NCI-H524 treated with DMSO at 0.1 percent for 48 hours (cell line): Measurements from ENCODE around the gene SETDB2.

Experiments used
- DNase-seq: peaks from one replicate; lab custom pipeline; 2025; lab: John Stamatoyannopoulos, UW

The SETDB2 gene, protein sequence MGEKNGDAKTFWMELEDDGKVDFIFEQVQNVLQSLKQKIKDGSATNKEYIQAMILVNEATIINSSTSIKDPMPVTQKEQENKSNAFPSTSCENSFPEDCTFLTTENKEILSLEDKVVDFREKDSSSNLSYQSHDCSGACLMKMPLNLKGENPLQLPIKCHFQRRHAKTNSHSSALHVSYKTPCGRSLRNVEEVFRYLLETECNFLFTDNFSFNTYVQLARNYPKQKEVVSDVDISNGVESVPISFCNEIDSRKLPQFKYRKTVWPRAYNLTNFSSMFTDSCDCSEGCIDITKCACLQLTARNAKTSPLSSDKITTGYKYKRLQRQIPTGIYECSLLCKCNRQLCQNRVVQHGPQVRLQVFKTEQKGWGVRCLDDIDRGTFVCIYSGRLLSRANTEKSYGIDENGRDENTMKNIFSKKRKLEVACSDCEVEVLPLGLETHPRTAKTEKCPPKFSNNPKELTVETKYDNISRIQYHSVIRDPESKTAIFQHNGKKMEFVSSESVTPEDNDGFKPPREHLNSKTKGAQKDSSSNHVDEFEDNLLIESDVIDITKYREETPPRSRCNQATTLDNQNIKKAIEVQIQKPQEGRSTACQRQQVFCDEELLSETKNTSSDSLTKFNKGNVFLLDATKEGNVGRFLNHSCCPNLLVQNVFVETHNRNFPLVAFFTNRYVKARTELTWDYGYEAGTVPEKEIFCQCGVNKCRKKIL

DNA sequence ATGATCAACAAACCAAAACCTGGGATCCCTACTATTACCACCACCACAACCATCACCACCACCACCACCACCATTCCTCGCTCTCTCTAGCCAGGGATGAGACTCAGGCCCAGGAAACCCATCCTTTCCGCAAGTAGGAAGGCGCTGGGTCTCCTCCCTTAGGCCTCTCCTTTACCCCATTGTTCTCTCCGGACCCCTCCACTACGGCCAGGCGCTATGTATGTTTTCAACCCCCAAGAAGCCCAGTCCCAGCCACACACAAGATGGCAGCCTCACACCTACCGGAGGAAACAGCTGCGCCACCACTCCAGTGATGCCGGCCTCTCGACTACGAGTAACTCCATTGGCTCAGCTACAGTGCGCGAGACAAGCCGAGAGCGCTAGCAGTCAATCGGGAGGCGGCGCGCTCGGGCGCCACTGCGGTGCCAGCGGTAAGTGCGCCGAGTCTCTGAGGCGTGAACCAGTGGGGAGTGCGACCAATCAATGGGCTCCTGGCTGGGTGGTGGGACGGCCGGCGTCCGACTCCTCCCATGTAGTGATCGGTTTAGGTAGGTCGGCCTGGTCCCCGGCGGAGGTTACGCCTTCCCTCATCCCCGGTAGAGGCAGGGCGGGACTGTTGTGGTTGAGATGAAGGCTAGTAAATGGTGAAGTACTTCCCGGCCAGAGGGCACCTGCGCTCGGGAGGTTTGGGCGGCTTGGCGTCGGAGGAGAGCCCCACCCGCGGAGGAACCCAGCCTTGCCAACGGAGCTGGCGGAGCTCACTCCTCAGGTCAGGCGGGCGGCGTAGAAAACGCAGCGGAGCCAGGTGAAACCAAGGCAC is at the start of gene SETDB2, which contains the start of gene CAB39L:
SETDB2 (plus strand) TSS at position 571 of the 820 bp plus-strand sequence. CDS start 7,620 bp downstream, outside the sequence.
CAB39L (minus strand) TSS at position 361 of the 820 bp plus-strand sequence. CDS start 61,154 bp downstream, outside the sequence.
- peak; percentile 91 for DNase-seq

DNA sequence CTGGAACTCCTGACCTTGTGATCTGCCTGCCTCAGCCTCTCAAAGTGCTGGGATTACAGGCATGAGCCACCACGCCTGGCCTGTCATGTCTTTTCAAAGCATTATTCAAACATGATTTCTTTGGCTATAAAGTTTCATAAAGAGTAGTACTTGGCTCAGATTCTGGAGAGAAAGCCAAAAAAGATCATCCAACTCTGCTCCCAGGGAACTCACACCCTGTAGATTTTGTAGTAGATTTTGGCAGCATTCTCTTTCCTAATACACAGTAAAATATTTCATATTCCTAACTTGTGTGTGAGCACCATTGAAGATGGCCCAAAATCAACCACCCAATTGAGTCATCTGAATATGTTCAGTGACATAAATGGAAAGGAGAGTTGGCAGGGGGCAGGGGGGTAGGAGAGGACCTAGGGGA is 48.6 kb upstream of the SETDB2 start:
- DNase-seq, result no peak

DNA sequence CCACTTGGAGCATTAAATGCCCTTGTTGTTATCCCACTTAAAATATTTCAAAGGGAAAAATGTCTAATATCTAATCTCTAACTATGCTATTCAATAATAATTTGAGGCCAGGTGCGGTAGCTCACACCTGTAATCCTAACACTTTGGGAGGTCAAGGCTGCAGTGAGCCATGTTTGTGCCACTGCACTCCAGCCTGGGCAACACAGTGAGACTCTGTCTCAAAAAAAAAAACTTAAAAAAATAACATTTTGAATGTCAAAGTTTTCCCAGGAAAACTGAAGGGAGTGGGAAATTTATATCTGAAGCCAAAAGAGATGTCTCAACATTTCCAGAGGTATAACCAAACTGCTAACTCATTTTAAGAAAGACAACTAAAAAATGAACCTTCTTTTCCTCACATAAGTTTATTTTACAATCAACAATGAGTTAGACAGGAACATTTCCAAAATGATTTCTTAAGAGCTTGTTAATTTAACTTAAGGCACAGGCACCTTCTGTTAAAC is 48.1 kb upstream of the SETDB2 start:
- DNase-seq, result no peak

DNA sequence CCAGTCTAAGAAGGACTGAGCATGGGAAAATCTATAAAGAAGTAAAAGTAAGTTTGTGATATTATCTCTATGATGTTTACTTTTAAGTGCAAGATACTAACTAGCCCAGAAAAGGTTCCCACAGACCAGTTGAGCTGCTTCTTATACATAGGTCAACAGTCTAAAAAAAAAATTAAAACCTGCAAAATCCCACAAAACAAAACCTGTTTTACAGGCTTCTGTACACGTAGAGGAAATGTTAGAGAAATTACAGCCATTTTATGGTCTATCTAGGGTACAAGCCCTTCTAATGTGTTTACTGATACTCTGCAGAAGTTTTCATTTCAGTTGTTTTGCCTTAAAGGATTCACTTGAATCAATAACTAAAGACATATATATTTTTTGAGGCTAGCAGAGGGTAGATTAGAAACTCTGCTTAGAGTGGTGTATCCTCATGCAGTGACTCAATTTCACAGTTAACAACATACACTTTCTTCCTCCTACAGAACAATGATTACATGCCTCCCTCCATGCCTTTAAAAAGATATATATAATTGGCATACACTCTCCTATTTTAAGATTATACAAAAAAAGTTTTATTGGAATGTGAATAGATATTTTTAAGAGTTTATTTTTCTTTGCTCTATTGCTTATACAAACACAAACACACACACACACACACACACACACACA is 44.1 kb upstream of the SETDB2 start:
- no peak for DNase-seq

DNA sequence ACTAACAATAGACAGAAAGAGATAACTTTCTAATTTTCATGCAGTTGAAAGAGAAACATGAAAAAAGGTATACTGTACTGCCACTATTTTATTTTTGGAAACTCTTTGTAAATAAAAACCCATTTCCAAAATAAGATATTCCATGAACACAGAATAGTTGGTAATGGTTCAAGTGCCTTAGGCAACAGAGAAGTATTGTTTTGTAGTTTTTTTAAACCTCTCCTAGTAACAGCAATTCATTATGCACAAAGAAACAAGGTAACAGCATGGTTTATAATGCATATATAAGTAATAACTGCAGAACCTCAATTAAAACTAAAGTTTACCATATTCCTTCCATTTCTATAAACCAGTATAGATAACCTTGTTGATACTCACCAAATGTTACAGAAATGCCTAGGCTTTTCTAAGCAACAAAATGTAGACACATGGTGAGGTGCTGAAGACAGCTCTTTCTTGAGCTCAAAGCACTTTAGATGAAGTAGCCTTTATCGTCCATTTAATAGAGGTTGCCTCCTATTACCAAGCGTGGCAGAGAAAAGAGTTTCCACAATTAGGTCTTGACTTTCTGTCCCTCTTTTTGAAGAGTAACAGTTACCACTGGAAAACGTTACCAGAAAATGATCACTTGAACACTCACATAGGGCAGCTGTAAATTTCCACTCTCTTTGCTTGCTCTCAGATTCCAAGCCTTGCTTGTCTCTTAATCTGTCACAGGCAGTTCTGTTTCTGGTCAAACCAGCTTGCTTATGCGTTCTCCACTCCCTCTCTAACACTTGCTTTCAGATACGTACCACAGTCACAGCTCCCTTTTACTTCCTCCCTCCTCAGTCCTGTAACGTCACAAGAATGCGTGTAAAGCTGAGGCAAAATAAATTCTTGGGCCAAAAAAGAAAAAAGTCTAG is 43.1 kb upstream of the SETDB2 start:
- DNase-seq, result no peak

DNA sequence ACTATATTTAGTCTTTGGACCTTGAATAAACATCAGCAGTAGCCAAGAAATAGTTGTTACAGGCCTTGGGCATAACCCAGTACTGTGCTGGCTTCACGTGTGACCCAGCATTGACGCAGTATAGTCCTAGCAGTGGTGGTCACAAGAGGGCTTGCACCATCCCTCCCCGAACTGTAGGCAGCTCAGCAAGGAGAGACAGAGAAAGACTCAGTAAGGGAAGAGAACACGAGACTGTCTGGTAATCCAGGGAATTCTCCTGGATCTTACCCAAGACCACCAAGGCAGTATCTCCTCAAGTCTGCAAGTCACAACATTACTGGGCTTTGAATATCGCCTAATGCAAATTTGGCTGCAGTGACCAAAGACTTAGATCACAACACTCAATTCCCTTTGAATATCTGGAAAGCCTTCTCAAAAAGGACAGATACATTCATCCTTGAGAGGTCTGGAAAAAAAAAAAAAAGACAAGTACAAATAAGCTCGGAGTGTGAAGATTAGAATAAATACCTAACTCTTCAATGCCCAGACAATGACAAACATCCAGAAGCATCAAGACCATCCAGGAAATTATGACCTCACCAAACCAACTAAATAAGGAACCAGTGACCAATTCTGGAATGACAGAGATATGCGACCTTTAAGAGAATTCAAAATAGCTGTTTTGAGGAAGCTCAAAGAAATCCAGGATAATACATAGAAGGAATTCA is 39.9 kb upstream of the SETDB2 start:
- no peak for DNase-seq

DNA sequence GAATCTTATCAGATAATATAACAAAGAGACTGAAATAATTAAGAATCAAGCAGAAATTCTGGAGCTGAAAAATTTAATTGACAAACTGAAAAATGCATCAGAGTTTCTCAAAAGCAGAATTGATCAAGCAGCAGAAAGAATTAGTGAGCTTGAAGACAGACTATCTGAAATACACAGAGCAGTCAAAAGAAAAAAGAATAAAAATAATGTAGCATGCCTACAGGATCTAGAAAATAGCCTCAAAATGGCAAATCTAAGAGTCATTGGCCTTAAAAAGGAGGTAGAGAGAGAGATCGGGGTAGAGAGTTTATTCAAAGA is 39.4 kb upstream of the SETDB2 start:
- no peak for DNase-seq

DNA sequence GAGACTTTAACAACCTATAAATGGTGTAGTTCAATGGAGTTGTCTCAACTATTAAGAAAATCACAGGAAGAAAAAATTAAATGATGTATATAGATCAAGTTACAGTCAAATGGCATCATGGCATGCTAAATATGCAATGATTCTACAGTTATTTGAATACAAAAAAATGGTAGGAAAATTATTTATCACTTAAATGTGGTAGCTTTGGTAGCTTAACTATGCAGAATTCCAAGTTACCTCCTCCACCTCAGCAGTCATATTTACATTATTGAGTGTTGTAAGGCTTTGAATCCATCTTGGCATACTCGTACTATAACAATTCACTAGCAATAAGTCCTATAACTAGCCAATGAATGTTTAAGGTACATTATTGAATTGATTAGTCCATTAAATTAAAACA is 37.0 kb upstream of the SETDB2 start:
- no peak for DNase-seq

DNA sequence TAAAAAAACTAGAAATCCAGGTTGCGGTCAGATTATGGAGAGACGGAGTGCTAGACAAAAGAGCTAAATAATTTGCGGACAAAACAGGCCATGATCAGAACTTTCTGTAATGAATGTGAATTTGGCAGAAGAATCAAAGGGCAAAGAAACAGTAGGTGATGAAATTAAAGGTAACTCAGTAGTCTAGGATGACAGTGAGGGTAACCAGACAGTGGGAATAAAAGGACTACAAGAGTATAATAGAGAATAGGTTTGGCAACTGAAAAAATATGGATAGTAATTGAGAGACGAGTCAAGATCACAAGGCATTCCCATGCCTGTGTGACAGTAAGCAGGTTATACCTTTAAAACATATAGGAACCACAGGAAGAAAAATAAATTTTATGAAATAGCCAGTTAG is 36.1 kb upstream of the SETDB2 start:
- no peak for DNase-seq

DNA sequence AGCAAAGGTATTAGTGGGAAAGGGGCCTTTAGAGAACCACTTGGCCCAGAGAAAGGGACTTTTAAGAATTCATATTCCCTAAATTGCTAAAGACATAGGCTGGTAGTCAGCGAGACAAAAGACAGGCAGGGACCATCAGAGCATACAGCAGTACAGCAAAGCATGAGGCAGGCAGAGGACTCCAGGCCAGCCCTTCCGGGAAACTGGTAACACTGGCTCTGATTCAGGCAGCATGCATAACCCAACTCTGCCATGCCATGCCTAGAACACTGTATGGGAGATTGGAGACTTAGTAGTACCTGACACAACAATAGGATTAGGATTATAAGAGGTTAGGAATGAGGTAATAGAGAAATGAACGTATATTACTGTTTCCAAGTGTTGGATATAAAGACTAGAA is 35.1 kb upstream of the SETDB2 start:
- no peak for DNase-seq

DNA sequence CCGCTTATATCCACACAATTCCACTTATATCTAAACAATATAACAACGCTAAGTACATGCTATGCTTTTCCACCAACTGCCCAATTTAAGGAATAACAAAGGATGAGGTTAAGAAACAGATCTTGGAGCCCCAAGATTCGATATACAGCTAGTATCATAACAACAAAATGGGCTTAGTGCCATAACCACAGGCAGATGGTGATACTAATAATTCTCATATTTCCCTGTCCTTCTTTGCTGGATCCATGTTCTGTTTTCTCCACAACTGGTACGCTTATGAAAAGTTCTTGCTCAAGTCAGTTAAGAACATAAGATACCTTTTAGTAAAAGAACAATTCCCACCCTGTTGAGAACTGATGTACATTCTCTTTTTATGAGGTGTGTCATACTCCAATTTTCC is 34.1 kb upstream of the SETDB2 start:
- no peak for DNase-seq

DNA sequence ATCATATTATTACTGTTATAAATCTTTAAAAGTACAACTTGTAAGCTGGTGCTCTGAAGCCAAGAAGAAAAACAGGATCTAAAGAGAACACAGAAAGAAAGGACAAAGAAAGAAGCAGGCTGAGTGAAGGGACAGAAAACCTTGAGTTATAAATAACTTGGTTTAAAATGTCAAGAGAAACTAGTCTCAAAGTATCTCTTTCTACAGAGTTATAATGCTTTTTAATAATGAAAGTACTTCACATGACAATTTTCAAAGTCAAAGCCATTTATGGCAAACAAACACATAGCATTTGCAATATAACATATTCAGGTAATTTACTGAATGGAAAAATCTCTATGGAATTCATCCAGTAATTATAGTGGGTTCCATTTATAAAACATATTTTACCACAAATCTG is 33.6 kb upstream of the SETDB2 start:
- DNase-seq, result no peak

DNA sequence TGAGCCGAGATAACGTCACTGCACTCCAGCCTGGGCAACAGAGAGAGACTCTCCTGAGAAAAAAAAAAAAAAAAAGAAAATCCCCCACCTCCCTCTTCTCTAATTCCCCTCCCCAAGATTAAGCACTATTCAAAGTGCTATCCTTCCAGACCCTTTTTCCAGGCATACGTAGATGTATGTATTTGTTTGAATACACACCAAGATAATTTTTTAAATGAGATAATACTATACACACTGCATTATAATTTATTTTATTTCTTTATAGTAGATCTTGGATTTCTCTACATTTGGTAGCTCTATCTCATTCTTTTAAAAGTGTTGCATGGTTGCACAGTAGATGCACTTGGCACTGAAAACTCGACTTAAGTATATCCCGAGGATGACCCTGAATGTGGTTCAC is 32.7 kb upstream of the SETDB2 start:
- no peak for DNase-seq

DNA sequence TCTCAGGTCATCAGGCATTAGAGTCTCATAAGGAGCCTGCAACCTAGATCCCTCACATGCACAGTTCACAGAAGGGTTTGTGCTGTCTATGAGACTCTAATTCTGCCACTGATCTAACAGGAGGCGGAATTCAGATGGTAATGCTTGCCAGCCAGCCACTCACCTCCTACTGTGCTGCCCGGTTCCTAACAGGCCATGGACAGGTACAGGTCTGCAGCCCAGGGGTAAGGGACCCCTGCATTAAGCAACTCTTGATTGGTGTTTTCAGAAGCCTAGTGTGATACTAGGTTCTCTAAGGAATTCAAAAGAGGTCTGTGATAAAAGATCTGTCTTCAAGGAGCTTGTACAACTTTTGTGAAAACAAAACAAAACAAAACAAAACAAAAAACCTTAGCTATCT is 31.3 kb upstream of the SETDB2 start:
- no peak for DNase-seq

DNA sequence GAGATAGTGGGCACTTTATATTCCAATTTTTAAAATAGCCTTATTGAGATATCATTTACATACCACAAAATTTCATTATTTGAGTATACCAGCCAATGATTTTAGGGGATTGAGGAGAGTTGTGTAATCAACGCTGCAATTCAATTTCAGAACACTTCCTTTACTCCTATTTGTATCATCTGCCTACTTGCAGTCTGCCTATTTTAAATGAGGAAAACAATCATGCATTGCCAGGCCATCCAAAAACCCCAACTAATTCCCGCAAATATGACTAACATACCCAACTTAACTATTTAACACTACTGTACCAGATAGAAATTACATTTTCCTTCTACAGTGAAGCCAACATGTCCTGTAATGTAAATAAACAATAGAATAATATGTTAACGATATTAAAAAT is 26.9 kb upstream of the SETDB2 start:
- no peak for DNase-seq

DNA sequence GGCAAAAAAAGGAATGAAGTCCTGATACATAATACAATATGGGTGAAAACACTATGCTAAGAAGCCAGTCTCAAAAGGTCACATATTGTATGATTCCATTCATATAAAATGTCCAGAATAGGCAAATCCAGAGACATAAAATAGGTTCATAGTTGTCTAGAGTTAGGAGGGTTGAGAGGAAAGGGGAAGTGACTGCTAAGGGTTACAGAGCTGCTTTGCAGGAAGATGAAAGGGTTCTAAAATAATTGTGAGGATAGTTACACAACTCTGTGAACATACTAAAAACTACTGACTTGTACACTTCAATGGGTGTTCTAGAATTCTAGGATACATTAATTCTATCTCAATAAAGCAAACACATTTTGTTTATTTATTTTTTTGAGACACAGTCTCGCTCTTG is 25.9 kb upstream of the SETDB2 start:
- no peak for DNase-seq

DNA sequence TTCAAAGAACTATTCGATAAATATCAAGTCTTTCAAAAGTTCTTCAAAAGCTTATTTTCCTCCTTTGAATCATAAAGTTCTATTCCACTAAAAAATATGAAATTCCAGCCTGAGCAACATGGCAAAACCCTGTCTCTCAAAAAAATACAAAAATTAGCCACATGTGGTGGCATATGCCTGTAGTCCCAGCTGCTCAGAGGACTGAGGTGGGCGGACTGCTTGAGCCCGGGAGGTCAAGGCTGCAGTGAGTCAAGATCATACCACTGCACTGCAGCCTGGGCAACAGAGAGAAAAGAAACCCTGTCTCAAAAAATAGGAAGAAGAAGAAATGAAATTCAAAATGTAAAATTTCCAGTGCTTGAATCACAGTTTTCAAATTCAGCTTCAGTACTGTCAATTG is 24.8 kb upstream of the SETDB2 start:
- DNase-seq, result no peak

DNA sequence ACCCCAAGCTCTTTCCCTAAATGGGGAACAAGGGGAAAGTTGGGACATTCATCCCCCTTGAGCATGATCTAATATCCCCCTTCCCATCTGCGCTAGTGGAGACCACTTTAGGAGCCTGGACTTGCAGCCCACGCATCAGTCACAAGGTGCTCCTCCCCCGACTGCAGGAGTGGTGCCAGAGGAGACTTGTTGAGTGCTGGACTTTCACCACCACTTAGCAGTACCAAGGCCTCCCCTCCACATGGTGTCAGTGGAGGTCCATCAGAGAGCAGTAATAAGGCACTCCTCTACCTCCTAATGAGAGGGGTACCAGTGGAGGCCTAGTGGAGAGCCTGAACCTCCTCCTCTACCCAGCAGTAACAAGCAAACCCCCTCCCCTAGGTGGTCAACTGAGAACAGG is 22.7 kb upstream of the SETDB2 start:
- DNase-seq, result no peak

DNA sequence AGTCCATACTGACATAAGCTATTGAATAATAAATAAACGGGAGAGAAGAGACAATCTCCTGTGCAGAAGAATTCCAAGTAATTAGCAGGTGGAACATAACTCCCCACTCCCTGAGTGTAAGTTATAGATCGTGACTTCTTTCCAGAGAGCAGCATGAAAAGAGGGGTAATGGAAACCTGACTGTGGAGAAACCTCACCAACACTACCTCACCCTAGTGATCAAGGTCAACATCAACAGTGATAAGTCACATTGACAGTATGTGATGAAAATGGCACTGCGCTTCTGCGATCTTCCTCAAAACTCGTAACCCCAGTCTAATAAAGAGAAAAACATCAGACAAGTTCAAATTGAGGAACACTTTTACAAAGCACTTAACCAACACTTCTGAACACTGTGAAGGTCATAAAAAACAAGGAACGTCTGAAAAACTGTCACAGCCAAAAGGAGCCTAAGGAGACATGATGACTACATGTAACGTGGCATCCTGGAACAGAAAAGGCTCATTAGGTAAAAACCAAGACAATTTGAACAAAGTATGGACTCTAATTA is 20.0 kb upstream of the SETDB2 start:
- no peak for DNase-seq
